BJ (cell line): ENCODE measurements around the gene UBFD1. TPM values are rescaled to one million over a fixed set of nuclear protein-coding genes. Genes with fewer than 3 reads are reported as not detected.

Source experiments
- CTCF ChIA-PET: fragments of 350-600 bp; formaldehyde crosslinking; extraction: SDS; loops from one replicate; lab custom pipeline; 2021; ENCODE audit warnings: antibody characterized with exemption, inconsistent platforms; lab: Yijun Ruan, JAX
- POLR2A ChIA-PET: fragments of 300-600 bp; sonication (Branson Sonifier 250); formaldehyde crosslinking; extraction: SDS; loops from one replicate; lab custom pipeline; 2021; ENCODE audit warnings: antibody characterized with exemption; lab: Charles Lee
- DNase-seq: peaks from one replicate; pipeline ENCODE4 v3.0.0-alpha.2; 2011; ENCODE audit warnings: low read depth
- H3K27me3 ChIP-seq: 2 replicates; pipeline ENCODE4 v1.6.0; 2011; ENCODE audit warnings: low read length; ENCODE audit not compliant: control insufficient read depth, insufficient read depth
- H3K36me3 ChIP-seq: 2 replicates; pipeline ENCODE4 v1.5.1; 2011; ENCODE audit warnings: low read length; ENCODE audit not compliant: control insufficient read depth, insufficient read depth
- H3K4me3 ChIP-seq: 2 replicates; pipeline ENCODE4 v1.5.1; 2011; ENCODE audit warnings: low read depth, mild to moderate bottlenecking, control low read depth, low read length
- CTCF ChIP-seq: IDR thresholded peaks from 2 replicates; pipeline ENCODE4 v1.5.1; 2011; ENCODE audit warnings: low read depth, mild to moderate bottlenecking, control low read depth, inconsistent platforms, low read length, moderate library complexity; ENCODE audit not compliant: insufficient read depth
- polyA plus RNA-seq: library from polyadenylated mRNA; depleted of rRNA; stranded (reverse); fragments of >200 nt; gene quantifications from 2 replicates; pipeline ENCODE4 v1.2.3, GENCODE V29; 2011

Gene UBFD1
- polyA plus RNA-seq, 1 experiment, result 61.4 TPM

DNA sequence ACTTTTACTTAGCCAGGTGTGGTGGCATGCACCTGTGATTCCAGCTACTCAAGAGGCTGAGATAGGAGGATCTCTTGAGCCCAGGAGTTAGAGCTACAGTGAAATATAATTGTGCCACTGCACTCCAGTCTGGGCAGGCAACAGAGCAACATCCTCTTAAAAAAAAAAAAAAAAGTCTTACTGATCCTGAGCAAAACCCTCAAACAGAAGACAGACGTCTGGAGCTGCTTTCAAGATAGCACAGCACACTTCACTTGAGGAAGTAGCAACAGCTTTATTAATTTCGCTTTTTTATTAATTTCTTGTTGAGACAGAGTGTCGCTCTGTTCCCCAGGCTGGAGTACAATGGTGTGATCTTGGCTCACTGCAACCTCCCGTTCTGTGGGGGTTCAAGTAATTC is 37.0 kb upstream of the UBFD1 start:
- ChIA-PET CTCF (no interaction called here), POLR2A (no interaction called here)
- no peak for TF ChIP-seq CTCF
- no peak for DNase-seq
- H3K36me3 ChIP-seq, result peaks cover 12% of the 10 kb centered on the region
- no peak overlapping the region for H3K4me3 ChIP-seq
- H3K27me3 ChIP-seq, result no peaks in the 10 kb centered on the region

DNA sequence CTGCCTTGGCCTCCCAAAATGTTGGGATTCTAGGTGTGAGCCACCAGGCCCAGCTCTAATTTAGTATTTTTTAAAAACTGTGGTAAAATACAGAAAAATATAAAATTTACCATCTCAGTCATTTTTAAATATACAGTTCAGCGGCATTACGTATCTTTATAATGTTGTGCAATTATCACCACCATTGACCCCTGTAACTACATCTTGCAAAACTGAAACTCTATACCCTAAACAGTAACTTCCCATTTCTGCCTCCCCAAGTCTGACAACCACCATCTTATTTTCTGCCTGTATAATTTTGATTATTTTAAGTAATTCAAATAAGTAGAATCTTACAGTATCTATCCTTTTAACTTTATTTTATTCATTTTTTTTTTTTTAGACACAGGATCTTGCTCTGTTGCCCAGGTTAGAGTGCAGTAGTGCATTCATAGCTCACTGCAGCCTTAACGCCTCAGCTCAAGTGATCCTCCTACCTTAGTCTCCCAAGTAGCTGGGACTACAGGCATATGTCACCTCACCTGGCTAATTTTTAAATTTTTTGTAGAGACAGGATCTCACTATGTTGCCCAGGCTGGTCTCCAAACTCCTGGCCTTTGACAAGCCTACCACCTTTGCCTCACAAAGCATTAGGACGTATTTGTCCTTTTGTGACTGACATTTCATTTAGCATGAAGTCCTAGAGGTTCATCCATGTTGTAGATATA is 36.3 kb upstream of the UBFD1 start:
- ChIA-PET CTCF (interaction anchor here (1.8 kb wide), 1 partner anchor 17 kb away, joined by 5 read pairs; no protein-coding TSS in a partner anchor), POLR2A (no interaction called here)
- peaks cover 12% of the 10 kb centered on the region for H3K36me3 ChIP-seq

GRCh38 chr16:23521965-23522364 is 35.6 kb upstream of the UBFD1 start:
- ChIA-PET CTCF (interaction anchor here (1.8 kb wide), 1 partner anchor 17 kb away, joined by 5 read pairs; no protein-coding TSS in a partner anchor), POLR2A (no interaction called here)
- H3K36me3 ChIP-seq, result peaks cover 12% of the 10 kb centered on the region
- DNase-seq, result no peak
- no peaks in the 10 kb centered on the region for H3K27me3 ChIP-seq
- TF ChIP-seq CTCF, result no peak
- H3K4me3 ChIP-seq, result no peak overlapping the region

More for the DNA sequence above, 36.3 kb upstream of the UBFD1 start:
- Histone ChIP-seq H3K27me3 (no peaks in the 10 kb centered on the region), H3K4me3 (no peak overlapping the region)
- DNase-seq, result no peak
- no peak for TF ChIP-seq CTCF

DNA sequence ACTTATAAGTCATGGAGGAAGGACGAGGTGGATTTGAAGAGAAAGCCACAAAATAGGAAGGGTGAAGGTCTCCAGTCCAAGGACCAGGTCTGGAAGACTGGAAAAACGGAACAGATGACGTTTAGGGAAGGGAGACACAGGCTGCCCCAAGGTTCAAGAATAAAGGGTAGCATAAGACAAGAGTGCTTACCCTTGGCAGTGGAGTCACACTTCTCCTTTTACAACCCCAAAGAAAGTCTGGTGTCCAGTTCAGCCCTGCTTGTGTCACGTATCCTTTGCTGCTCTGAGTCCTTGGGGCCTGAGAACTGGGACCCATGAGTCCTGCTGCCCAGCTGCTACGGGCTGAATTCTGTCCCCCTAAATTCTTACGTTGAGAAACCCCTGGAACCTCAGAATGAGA is 34.2 kb upstream of the UBFD1 start:
- H3K36me3 ChIP-seq, result peaks cover 13% of the 10 kb centered on the region
- POLR2A ChIA-PET, result no interaction called here

GRCh38 chr16:23523876-23524385 is 33.6 kb upstream of the UBFD1 start:
- TF ChIP-seq CTCF, result no peak

More for the DNA sequence above, 34.2 kb upstream of the UBFD1 start:
- no peak for TF ChIP-seq CTCF
- no peak overlapping the region for H3K4me3 ChIP-seq
- CTCF ChIA-PET, result no interaction called here
- DNase-seq, result no peak
- no peaks in the 10 kb centered on the region for H3K27me3 ChIP-seq

More at GRCh38 chr16:23523876-23524385, 33.6 kb upstream of the UBFD1 start:
- DNase-seq, result no peak
- CTCF ChIA-PET, result interaction anchor here (1.1 to 1.3 kb wide), 2 partner anchors 10 to 72 kb away, joined by 4 to 7 read pairs; partner anchors contain the start of gene NDUFAB1
- no peaks in the 10 kb centered on the region for H3K27me3 ChIP-seq
- H3K36me3 ChIP-seq, result peaks cover 16% of the 10 kb centered on the region
- POLR2A ChIA-PET, result no interaction called here
- H3K4me3 ChIP-seq, result no peak overlapping the region
